ENCODE data around the gene ARIH2. TPM values are rescaled to one million over a fixed set of nuclear protein-coding genes. Genes with fewer than 3 reads are reported as not detected.

Gene ARIH2
- total and polyA plus RNA-seq, 9 of the 15 experiments (the other 6 are each of a cell fraction or from before 2014, with no cell fraction given) = 27.0 to 120 (median 108) TPM

- no peak for TF ChIP-seq ZNF609 (CRISPR knock-in tag; IDR thresholded peaks at IDR 0.05; ENCODE audit: borderline replicate concordance)
- TF ChIP-seq, protein P1, sequence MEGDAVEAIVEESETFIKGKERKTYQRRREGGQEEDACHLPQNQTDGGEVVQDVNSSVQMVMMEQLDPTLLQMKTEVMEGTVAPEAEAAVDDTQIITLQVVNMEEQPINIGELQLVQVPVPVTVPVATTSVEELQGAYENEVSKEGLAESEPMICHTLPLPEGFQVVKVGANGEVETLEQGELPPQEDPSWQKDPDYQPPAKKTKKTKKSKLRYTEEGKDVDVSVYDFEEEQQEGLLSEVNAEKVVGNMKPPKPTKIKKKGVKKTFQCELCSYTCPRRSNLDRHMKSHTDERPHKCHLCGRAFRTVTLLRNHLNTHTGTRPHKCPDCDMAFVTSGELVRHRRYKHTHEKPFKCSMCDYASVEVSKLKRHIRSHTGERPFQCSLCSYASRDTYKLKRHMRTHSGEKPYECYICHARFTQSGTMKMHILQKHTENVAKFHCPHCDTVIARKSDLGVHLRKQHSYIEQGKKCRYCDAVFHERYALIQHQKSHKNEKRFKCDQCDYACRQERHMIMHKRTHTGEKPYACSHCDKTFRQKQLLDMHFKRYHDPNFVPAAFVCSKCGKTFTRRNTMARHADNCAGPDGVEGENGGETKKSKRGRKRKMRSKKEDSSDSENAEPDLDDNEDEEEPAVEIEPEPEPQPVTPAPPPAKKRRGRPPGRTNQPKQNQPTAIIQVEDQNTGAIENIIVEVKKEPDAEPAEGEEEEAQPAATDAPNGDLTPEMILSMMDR (IDR thresholded peaks at IDR 0.05 in 2 of 3, conservative IDR thresholded peaks at IDR 0.05 in 1 of 3; ENCODE audit: insufficient read depth in 2 of 3, low read depth in 1 of 3, low read length in 3 of 3) = peak; percentile 10 to 52 (median 51); a peak in 5 of 6 replicates
- no peak for TF ChIP-seq ZBTB17 (CRISPR knock-in tag; IDR thresholded peaks at IDR 0.05)
- no peak for TF ChIP-seq NFYB (IDR thresholded peaks at IDR 0.05; ENCODE audit: extremely low read depth, insufficient read length)
- TF ChIP-seq TAF15 (IDR thresholded peaks at IDR 0.05; ENCODE audit: low read depth, low read length) = no peak
- TF ChIP-seq CHCHD3 (CRISPR knock-in tag; IDR thresholded peaks at IDR 0.05) = no peak
- TF ChIP-seq XRCC3 (IDR thresholded peaks at IDR 0.05) = no peak
- TF ChIP-seq NFE2L1 (tag; IDR thresholded peaks at IDR 0.05; ENCODE audit: borderline replicate concordance, low read depth) = no peak
- no peak for TF ChIP-seq SRF (CRISPR knock-in tag; IDR thresholded peaks at IDR 0.05)
- TF ChIP-seq, protein P2, sequence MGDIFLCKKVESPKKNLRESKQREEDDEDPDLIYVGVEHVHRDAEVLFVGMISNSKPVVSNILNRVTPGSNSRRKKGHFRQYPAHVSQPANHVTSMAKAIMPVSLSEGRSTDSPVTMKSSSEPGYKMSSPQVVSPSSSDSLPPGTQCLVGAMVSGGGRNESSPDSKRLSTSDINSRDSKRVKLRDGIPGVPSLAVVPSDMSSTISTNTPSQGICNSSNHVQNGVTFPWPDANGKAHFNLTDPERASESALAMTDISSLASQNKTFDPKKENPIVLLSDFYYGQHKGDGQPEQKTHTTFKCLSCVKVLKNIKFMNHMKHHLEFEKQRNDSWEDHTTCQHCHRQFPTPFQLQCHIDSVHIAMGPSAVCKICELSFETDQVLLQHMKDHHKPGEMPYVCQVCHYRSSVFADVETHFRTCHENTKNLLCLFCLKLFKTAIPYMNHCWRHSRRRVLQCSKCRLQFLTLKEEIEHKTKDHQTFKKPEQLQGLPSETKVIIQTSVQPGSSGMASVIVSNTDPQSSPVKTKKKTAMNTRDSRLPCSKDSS (IDR thresholded peaks at IDR 0.05; ENCODE audit: low read depth, partially characterized antibody) = no peak
Measured at GRCh38 chr3:48952510-48953118, 34.0 kb downstream of the ARIH2 start (continued).
